ENCODE results near the gene EEF2KMT. TPM values are rescaled to one million over a fixed set of nuclear protein-coding genes. Genes with fewer than 3 reads are reported as not detected.

The EEF2KMT gene
- polyA plus RNA-seq, 1 of the 3 experiments (the other 2 are of a cell fraction) = 12.9 TPM

GRCh38 chr16:5040451-5040850 is 57.1 kb downstream of the EEF2KMT start:
- Histone ChIP-seq H3K9ac (no peak overlapping the region), H3K27ac (ENCODE audit: low read depth in 2 of 2, low read length in 1 of 2) (no peak overlapping the region)

GRCh38 chr16:5036228-5037156 is 61.1 kb downstream of the EEF2KMT start:
- Histone ChIP-seq H3K27me3 (ENCODE audit: insufficient read depth) (peaks cover 6% of the 10 kb centered on the region; the same call in 1 of the 2 replicates), H3K9me3 (no peaks in the 10 kb centered on the region), H3K9ac (no peak overlapping the region), H3K9me2 (no peaks in the 10 kb centered on the region), H3F3A (replicated peaks; ENCODE audit: insufficient read depth) (no peaks in the 10 kb centered on the region), H4K20me1 (ENCODE audit: insufficient read depth) (no peaks in the 10 kb centered on the region), H3K27ac (ENCODE audit: low read depth in 2 of 2, low read length in 1 of 2) (no peak overlapping the region), H3K4me1 (ENCODE audit: control insufficient read depth in 1 of 2, insufficient read depth in 2 of 2, low read depth in 1 of 2, low read length in 1 of 2) (peaks cover 0 to 12% of the 10 kb centered on the region in 2 experiments; a peak in 2 of 4 replicates), H2AFZ (ENCODE audit: low read depth) (no peak overlapping the region), H3K36me3 (replicated peaks in 1 of 2; ENCODE audit: control insufficient read depth in 1 of 2, insufficient read depth in 2 of 2, low read length in 1 of 2) (no peaks in the 10 kb centered on the region), H3K4me2 (no peak overlapping the region), H3K79me2 (ENCODE audit: insufficient read depth) (no peaks in the 10 kb centered on the region), H3K4me3 (ENCODE audit: low read depth in 2 of 2, low read length in 1 of 2) (no peak overlapping the region)
- no peak for DNase-seq
- TF ChIP-seq TEAD4 (IDR thresholded peaks at IDR 0.05; ENCODE audit: borderline replicate concordance, insufficient read depth) = no peak
- no peak for TF ChIP-seq PBX3 (IDR thresholded peaks at IDR 0.05)
- no peak for TF ChIP-seq CHD2 (IDR thresholded peaks at IDR 0.05; ENCODE audit: low read length, partially characterized antibody)
- TF ChIP-seq YY1 (IDR thresholded peaks at IDR 0.05; ENCODE audit: low read depth) = no peak
- no peak for TF ChIP-seq RXRA (IDR thresholded peaks at IDR 0.05; ENCODE audit: borderline replicate concordance, low read depth)
- no peak for TF ChIP-seq USF1 (IDR thresholded peaks at IDR 0.05; ENCODE audit: borderline replicate concordance, low read depth)
- no peak for TF ChIP-seq MEF2A (IDR thresholded peaks at IDR 0.05; ENCODE audit: borderline replicate concordance, low read depth)
- 50% methylated on average over 12 of the region's 12 CpGs for WGBS (ENCODE audit: low lambda C conversion rate)
- CTCF ChIA-PET = interaction anchor here (0.6 to 1.6 kb wide), 3 partner anchors 9 to 34 kb away, joined by 3 read pairs; no protein-coding TSS in a partner anchor
- POLR2A ChIA-PET = no interaction called here

More at GRCh38 chr16:5040451-5040850, 57.1 kb downstream of the EEF2KMT start:
- Histone ChIP-seq H3K9me3 (no peaks in the 10 kb centered on the region), H3K79me2 (ENCODE audit: insufficient read depth) (no peaks in the 10 kb centered on the region), H3K9me2 (no peaks in the 10 kb centered on the region), H4K20me1 (ENCODE audit: insufficient read depth) (no peaks in the 10 kb centered on the region), H3F3A (replicated peaks; ENCODE audit: insufficient read depth) (no peaks in the 10 kb centered on the region), H3K27me3 (ENCODE audit: insufficient read depth) (peaks cover 6% of the 10 kb centered on the region; the same call in 1 of the 2 replicates), H3K4me1 (ENCODE audit: control insufficient read depth in 1 of 2, insufficient read depth in 2 of 2, low read depth in 1 of 2, low read length in 1 of 2) (no peaks in the 10 kb centered on the region), H3K36me3 (replicated peaks in 1 of 2; ENCODE audit: control insufficient read depth in 1 of 2, insufficient read depth in 2 of 2, low read length in 1 of 2) (no peaks in the 10 kb centered on the region), H3K4me3 (ENCODE audit: low read depth in 2 of 2, low read length in 1 of 2) (no peak overlapping the region), H3K4me2 (no peak overlapping the region), H2AFZ (ENCODE audit: low read depth) (no peak overlapping the region)
- 21% methylated on average over 7 of the region's 7 CpGs for WGBS (ENCODE audit: low lambda C conversion rate)
- POLR2A ChIA-PET = no interaction called here
- no peak for DNase-seq
- CTCF ChIA-PET = interaction anchor here (1.8 kb wide), 1 partner anchor 15 kb away, joined by 7 read pairs; no protein-coding TSS in a partner anchor
- TF ChIP-seq IRF3 (IDR thresholded peaks at IDR 0.05; ENCODE audit: low read depth, low read length) (no peak), USF1 (IDR thresholded peaks at IDR 0.05; ENCODE audit: borderline replicate concordance, low read depth) (no peak)
